Measurements from ENCODE around the gene WDR93. TPM values are rescaled to one million over a fixed set of nuclear protein-coding genes. Genes with fewer than 3 reads are reported as not detected.
A peak's percentile ranks its signal among the peaks of the same experiment; 100 is the strongest.

The WDR93 gene
- total RNA-seq, 1 donor from 2014 or later: not detected

GRCh38 chr15:89735773-89736172, 45.2 kb downstream of the WDR93 start:
- TF ChIP-seq CTCF (IDR thresholded peaks at IDR 0.05; ENCODE audit: borderline replicate concordance): no peak
- no peak for DNase-seq
- H3K27ac ChIP-seq (replicated peaks): no peak overlapping the region
- peaks cover 2% of the 10 kb centered on the region for H3K4me1 ChIP-seq
- H3K4me3 ChIP-seq: no peak overlapping the region
- intact Hi-C loops (cut with micrococcal nuclease): no loop called here
- peaks cover 36% of the 10 kb centered on the region for H3K27me3 ChIP-seq (ENCODE audit: low read depth)
- H3K9me3 ChIP-seq (replicated peaks): no peaks in the 10 kb centered on the region
- H3K36me3 ChIP-seq: no peaks in the 10 kb centered on the region

GRCh38 chr15:89740137-89740536, 49.5 kb downstream of the WDR93 start:
- Histone ChIP-seq H3K27ac (replicated peaks) (no peak overlapping the region), H3K4me1 (peaks cover 2% of the 10 kb centered on the region), H3K36me3 (no peaks in the 10 kb centered on the region), H3K4me3 (no peak overlapping the region), H3K9me3 (replicated peaks) (no peaks in the 10 kb centered on the region), H3K27me3 (ENCODE audit: low read depth) (peaks cover 22% of the 10 kb centered on the region)
- DNase-seq: no peak
- intact Hi-C loops (cut with micrococcal nuclease): no loop called here
- peak; percentile 92 for TF ChIP-seq CTCF (IDR thresholded peaks at IDR 0.05; ENCODE audit: borderline replicate concordance)

GRCh38 chr15:89743011-89743410, 52.4 kb downstream of the WDR93 start:
- TF ChIP-seq CTCF (IDR thresholded peaks at IDR 0.05; ENCODE audit: borderline replicate concordance): no peak
- DNase-seq: no peak
- intact Hi-C loops (cut with micrococcal nuclease): no loop called here
- H3K36me3 ChIP-seq: no peaks in the 10 kb centered on the region
- H3K27me3 ChIP-seq (ENCODE audit: low read depth): peaks cover 30% of the 10 kb centered on the region
- no peak overlapping the region for H3K4me3 ChIP-seq
- H3K4me1 ChIP-seq: peaks cover 2% of the 10 kb centered on the region
- no peak overlapping the region for H3K27ac ChIP-seq (replicated peaks)
- H3K9me3 ChIP-seq (replicated peaks): no peaks in the 10 kb centered on the region

GRCh38 chr15:89743594-89743993, 53.0 kb downstream of the WDR93 start:
- intact Hi-C loops (cut with micrococcal nuclease): no loop called here

GRCh38 chr15:89745131-89745530, 54.5 kb downstream of the WDR93 start:
- Histone ChIP-seq H3K27me3 (ENCODE audit: low read depth) (peaks cover 50% of the 10 kb centered on the region), H3K4me1 (peaks cover 6% of the 10 kb centered on the region), H3K36me3 (no peaks in the 10 kb centered on the region), H3K4me3 (no peak overlapping the region), H3K9me3 (replicated peaks) (no peaks in the 10 kb centered on the region), H3K27ac (replicated peaks) (no peak overlapping the region)
- DNase-seq: no peak
- intact Hi-C loops (cut with micrococcal nuclease): no loop called here
- TF ChIP-seq CTCF (IDR thresholded peaks at IDR 0.05; ENCODE audit: borderline replicate concordance): no peak

More at GRCh38 chr15:89743594-89743993, 53.0 kb downstream of the WDR93 start:
- Histone ChIP-seq H3K36me3 (no peaks in the 10 kb centered on the region), H3K4me3 (no peak overlapping the region), H3K27me3 (ENCODE audit: low read depth) (peaks cover 36% of the 10 kb centered on the region), H3K9me3 (replicated peaks) (no peaks in the 10 kb centered on the region), H3K4me1 (peaks cover 2% of the 10 kb centered on the region), H3K27ac (replicated peaks) (no peak overlapping the region)
- DNase-seq: no peak
- TF ChIP-seq CTCF (IDR thresholded peaks at IDR 0.05; ENCODE audit: borderline replicate concordance): no peak

- TF ChIP-seq CTCF (IDR thresholded peaks at IDR 0.05; ENCODE audit: borderline replicate concordance): no peak
- no peak for DNase-seq
- no peak overlapping the region for H3K27ac ChIP-seq (replicated peaks)
- H3K9me3 ChIP-seq (replicated peaks): no peaks in the 10 kb centered on the region
- H3K4me3 ChIP-seq: no peak overlapping the region
- intact Hi-C loops (cut with micrococcal nuclease): no loop called here
- no peaks in the 10 kb centered on the region for H3K36me3 ChIP-seq
- H3K27me3 ChIP-seq (ENCODE audit: low read depth): peaks cover 54% of the 10 kb centered on the region
- H3K4me1 ChIP-seq: peaks cover 11% of the 10 kb centered on the region
Observed at GRCh38 chr15:89745768-89746167, 55.2 kb downstream of the WDR93 start.

All from left ventricle myocardium inferior (tissue), 1 donor.